Liver (tissue), 3 donors: ENCODE data around the gene TAF4.
"Not testable (repeated sequence)": the region's sequence is repeated elsewhere in the genome, so short reads cannot be mapped to it uniquely, and the experiment has no call there.

Source experiments
- CTCF ChIP-seq: fragments of 150-350 bp; IDR thresholded peaks from 2 replicates; pipeline ENCODE4 v1.5.1; 2017; ENCODE audit warnings: improper control_type of control experiment, low read depth, low read length; ENCODE audit not compliant: missing input control
- EGR1 ChIP-seq, 2 donors: IDR thresholded peaks; 2 replicates each; pipeline ENCODE4 v1.6.1; 2016 to 2018; ENCODE audit warnings: antibody characterized with exemption in 2 of 2, low read depth in 2 of 2
- GABPA ChIP-seq, 2 donors: IDR thresholded peaks in 1 of 2; conservative IDR thresholded peaks in 1 of 2; 2 replicates each; pipeline ENCODE4 v1.6.1; 2016; ENCODE audit warnings: antibody characterized with exemption in 2 of 2, mild to moderate bottlenecking in 1 of 2, moderate library complexity in 1 of 2
- HNF4G ChIP-seq: IDR thresholded peaks from 2 replicates; pipeline ENCODE4 v1.6.1; 2016; ENCODE audit warnings: antibody characterized with exemption
- MAX ChIP-seq: IDR thresholded peaks from 2 replicates; pipeline ENCODE4 v1.6.1; 2016; ENCODE audit warnings: antibody characterized with exemption
- donor health status: healthy.
- donor health status: healthy.

GRCh38 chr20:61948056-61948455 lies 117.6 kb downstream of the TAF4 start:
- TF ChIP-seq HNF4G; CTCF; MAX; EGR1 (IDR thresholded peaks at IDR 0.05; ENCODE audit: low read depth in 2 of 2); GABPA (IDR thresholded peaks at IDR 0.05 in 1 of 2, conservative IDR thresholded peaks at IDR 0.05 in 1 of 2): not testable (repeated sequence)
